AG04450 (cell line): ENCODE results near the gene SYNGR1. TPM values are rescaled to one million over a fixed set of nuclear protein-coding genes. Genes with fewer than 3 reads are reported as not detected.
"Not testable (repeated sequence)": the region's sequence is repeated elsewhere in the genome, so short reads cannot be mapped to it uniquely, and the experiment has no call there.

Source experiments
- CTCF ChIA-PET: fragments of 300-600, 350-600 bp; formaldehyde crosslinking; extraction: SDS; loops from one replicate; lab custom pipeline; 2022; ENCODE audit warnings: antibody characterized with exemption, inconsistent platforms; lab: Charles Lee
- POLR2A ChIA-PET: fragments of 350-600 bp; formaldehyde crosslinking; extraction: SDS; loops from one replicate; lab custom pipeline; 2021; ENCODE audit warnings: antibody characterized with exemption, inconsistent platforms; lab: Yijun Ruan, JAX
- DNase-seq: peaks from one replicate; pipeline ENCODE4 v3.0.0-alpha.2; 2011; ENCODE audit warnings: low read depth, low spot score
- H3K27ac ChIP-seq: one replicate; pipeline ENCODE4 v1.5.1; 2012; ENCODE audit warnings: low read depth, low read length, control low read depth
- H3K27me3 ChIP-seq: one replicate; pipeline ENCODE4 v1.6.0; 2012; ENCODE audit warnings: low read length; ENCODE audit not compliant: control insufficient read depth, insufficient read depth
- H3K4me3 ChIP-seq: 2 replicates; pipeline ENCODE4 v1.5.1; 2011; ENCODE audit warnings: mild to moderate bottlenecking, low read depth, low read length, control low read depth
- H3K9me3 ChIP-seq: 2 replicates; pipeline ENCODE4 v1.5.1; 2012; ENCODE audit warnings: low read length; ENCODE audit not compliant: control insufficient read depth, insufficient read depth
- CTCF ChIP-seq: IDR thresholded peaks from 2 replicates; pipeline ENCODE4 v1.5.1; 2011; ENCODE audit warnings: low read depth, low read length, control low read depth, inconsistent platforms
- polyA plus RNA-seq: library from polyadenylated mRNA; depleted of rRNA; stranded (reverse); fragments of >200 nt; gene quantifications from 2 replicates; pipeline ENCODE4 v1.2.3, GENCODE V29; 2011

The SYNGR1 gene
- polyA plus RNA-seq, 1 experiment = 20.8 TPM

- no peak for DNase-seq
- no peak for TF ChIP-seq CTCF
- Histone ChIP-seq H3K4me3 (no peak overlapping the region), H3K27ac (peak overlapping the region; percentile 31), H3K9me3 (no peaks in the 10 kb centered on the region), H3K27me3 (peaks cover 2% of the 10 kb centered on the region)
- CTCF ChIA-PET = interaction anchor here (0.5 to 3.6 kb wide), 3 partner anchors 10 to 463 kb away, joined by 3 to 26 read pairs (median 4); no protein-coding TSS in a partner anchor
- POLR2A ChIA-PET = interaction anchor here (1.1 to 1.6 kb wide), 2 partner anchors 13 to 16 kb away, joined by 3 to 6 read pairs; partner anchors contain the start of gene RPL3
These were observed 17.2 kb upstream of the SYNGR1 start for GRCh38 chr22:39332441-39333064.

- H3K27ac ChIP-seq = no peak overlapping the region
- no peak for DNase-seq
- peaks cover under 1% of the 10 kb centered on the region for H3K27me3 ChIP-seq
- H3K9me3 ChIP-seq = no peaks in the 10 kb centered on the region
- no peak for TF ChIP-seq CTCF
- ChIA-PET CTCF (no interaction called here), POLR2A (interaction anchor here (0.7 kb wide), 1 partner anchor 15 kb away, joined by 7 read pairs; no protein-coding TSS in a partner anchor)
- H3K4me3 ChIP-seq = no peak overlapping the region
These were observed 13.4 kb upstream of the SYNGR1 start for GRCh38 chr22:39336411-39336810.

GRCh38 chr22:39339775-39340174 lies 10.0 kb upstream of the SYNGR1 start:
- peak overlapping the region; percentile 21 for H3K27ac ChIP-seq
- DNase-seq, H3K27me3 ChIP-seq, H3K9me3 ChIP-seq, H3K4me3 ChIP-seq: not testable (repeated sequence)
- CTCF ChIA-PET = interaction anchor here (1.4 kb wide), 1 partner anchor 8 kb away, joined by 4 read pairs; no protein-coding TSS in a partner anchor
- POLR2A ChIA-PET = interaction anchor here (1.0 to 2.9 kb wide), 3 partner anchors 20 to 180 kb away, joined by 5 to 26 read pairs (median 8); partner anchors contain the start of genes ATF4 and RPL3

- DNase-seq = no peak
- Histone ChIP-seq H3K9me3 (no peaks in the 10 kb centered on the region), H3K4me3 (no peak overlapping the region), H3K27me3 (peaks cover 2% of the 10 kb centered on the region), H3K27ac (no peak overlapping the region)
- ChIA-PET CTCF (no interaction called here), POLR2A (interaction anchor here (1.8 kb wide), 1 partner anchor 21 kb away, joined by 7 read pairs; no protein-coding TSS in a partner anchor)
- TF ChIP-seq CTCF = no peak
These were observed 8.6 kb upstream of the SYNGR1 start for GRCh38 chr22:39341179-39341578.

GRCh38 chr22:39343259-39344045 lies 6.3 kb upstream of the SYNGR1 start:
- no peak overlapping the region for H3K27ac ChIP-seq
- DNase-seq = no peak
- H3K27me3 ChIP-seq = peaks cover 2% of the 10 kb centered on the region
- ChIA-PET CTCF (interaction anchor here (0.9 to 2.9 kb wide), 17 partner anchors 9 to 185 kb away, joined by 3 to 26 read pairs (median 5); partner anchors contain the start of genes MIEF1 and RPL3), POLR2A (interaction anchor here (0.5 to 1.2 kb wide), 3 partner anchors 24 to 177 kb away, joined by 3 to 12 read pairs (median 3); partner anchors contain the start of genes ATF4 and RPL3)
- no peak overlapping the region for H3K4me3 ChIP-seq
- peak; percentile 88 for TF ChIP-seq CTCF
- H3K9me3 ChIP-seq = no peaks in the 10 kb centered on the region
